SK-N-SH treated with all-trans-retinoic acid at 6 μM for 48 hours (cell line): ENCODE results near the gene LDLRAD2.

Source experiments
- ARNTL ChIP-seq: fragments of 450-650 bp; formaldehyde crosslinking; IDR thresholded peaks from 2 replicates; pipeline ENCODE4 v1.5.0; 2020; ENCODE audit warnings: low read depth, mild to moderate bottlenecking, moderate library complexity, borderline replicate concordance
- BACH2 ChIP-seq: fragments of 250-450 bp; sonication (Bioruptor Pico); IDR thresholded peaks from 2 replicates; pipeline ENCODE4 v1.9.0; 2021; ENCODE audit warnings: mild to moderate bottlenecking, borderline replicate concordance
- ESRRG ChIP-seq: fragments of 250-450 bp; sonication (Bioruptor Pico); IDR thresholded peaks from 2 replicates; pipeline ENCODE4 v1.6.1; 2021; ENCODE audit warnings: mild to moderate bottlenecking
- ISL1 ChIP-seq: fragments of 250-450 bp; sonication (Bioruptor Pico); IDR thresholded peaks from 2 replicates; pipeline ENCODE4 v2.1.2; 2022; ENCODE audit warnings: mild to moderate bottlenecking, moderate library complexity
- OSR1 ChIP-seq: fragments of 250-450 bp; sonication (Bioruptor Pico); IDR thresholded peaks from 2 replicates; pipeline ENCODE4 v1.8.0; 2022; ENCODE audit warnings: moderate library complexity, mild to moderate bottlenecking, inconsistent platforms
- PPARA ChIP-seq: fragments of 250-450 bp; sonication (Bioruptor Pico); IDR thresholded peaks from 2 replicates; pipeline ENCODE4 v1.5.0; 2020; ENCODE audit warnings: mild to moderate bottlenecking, borderline replicate concordance
- RARB ChIP-seq: fragments of 250-450 bp; sonication (Bioruptor Pico); IDR thresholded peaks from 2 replicates; pipeline ENCODE4 v1.8.0; 2021; ENCODE audit warnings: mild to moderate bottlenecking, moderate library complexity
- SNAI2 ChIP-seq: fragments of 250-450 bp; sonication (Bioruptor Pico); IDR thresholded peaks from 2 replicates; pipeline ENCODE4 v1.5.0; 2020; ENCODE audit warnings: mild to moderate bottlenecking, moderate library complexity
- ZFP3 ChIP-seq: fragments of 250-450 bp; sonication (Bioruptor Pico); IDR thresholded peaks from 2 replicates; pipeline ENCODE4 v1.5.0; 2020; ENCODE audit warnings: mild to moderate bottlenecking, moderate library complexity
- ZNF565 ChIP-seq: fragments of 450-650 bp; formaldehyde crosslinking; conservative IDR thresholded peaks from 2 replicates; pipeline ENCODE4 v1.5.0; 2020; ENCODE audit warnings: low read depth, mild to moderate bottlenecking, moderate library complexity
- ZNF70 ChIP-seq: fragments of 450-650 bp; formaldehyde crosslinking; IDR thresholded peaks from 2 replicates; pipeline ENCODE4 v1.5.0; 2020; ENCODE audit warnings: mild to moderate bottlenecking, moderate library complexity
- TF ChIP-seq, protein P1 (sequence below): fragments of 250-450 bp; sonication (Bioruptor Pico); IDR thresholded peaks from 2 replicates; pipeline ENCODE4 v1.8.0; 2020; ENCODE audit warnings: mild to moderate bottlenecking, moderate library complexity, borderline replicate concordance

DNA sequence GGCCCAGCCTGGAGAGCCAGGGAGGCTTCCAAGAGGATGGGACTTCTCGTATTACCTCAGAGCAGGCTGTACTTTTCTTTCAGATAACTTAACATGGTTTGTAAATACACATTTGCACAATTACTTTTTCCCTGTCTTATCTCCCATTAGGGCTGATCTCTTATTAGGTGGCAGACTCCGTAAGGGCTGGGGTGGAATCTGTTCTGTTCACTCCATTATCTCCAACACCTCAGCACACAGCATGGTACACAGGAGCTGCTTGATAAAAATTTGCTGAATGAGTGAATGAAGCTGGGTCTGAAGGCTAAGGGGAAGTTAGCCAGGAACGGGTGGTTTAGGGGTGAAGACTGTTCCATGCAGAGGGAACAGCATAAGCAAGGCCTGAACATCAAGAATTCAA, 48.9 kb downstream of the LDLRAD2 start:
- TF ChIP-seq, protein P1, sequence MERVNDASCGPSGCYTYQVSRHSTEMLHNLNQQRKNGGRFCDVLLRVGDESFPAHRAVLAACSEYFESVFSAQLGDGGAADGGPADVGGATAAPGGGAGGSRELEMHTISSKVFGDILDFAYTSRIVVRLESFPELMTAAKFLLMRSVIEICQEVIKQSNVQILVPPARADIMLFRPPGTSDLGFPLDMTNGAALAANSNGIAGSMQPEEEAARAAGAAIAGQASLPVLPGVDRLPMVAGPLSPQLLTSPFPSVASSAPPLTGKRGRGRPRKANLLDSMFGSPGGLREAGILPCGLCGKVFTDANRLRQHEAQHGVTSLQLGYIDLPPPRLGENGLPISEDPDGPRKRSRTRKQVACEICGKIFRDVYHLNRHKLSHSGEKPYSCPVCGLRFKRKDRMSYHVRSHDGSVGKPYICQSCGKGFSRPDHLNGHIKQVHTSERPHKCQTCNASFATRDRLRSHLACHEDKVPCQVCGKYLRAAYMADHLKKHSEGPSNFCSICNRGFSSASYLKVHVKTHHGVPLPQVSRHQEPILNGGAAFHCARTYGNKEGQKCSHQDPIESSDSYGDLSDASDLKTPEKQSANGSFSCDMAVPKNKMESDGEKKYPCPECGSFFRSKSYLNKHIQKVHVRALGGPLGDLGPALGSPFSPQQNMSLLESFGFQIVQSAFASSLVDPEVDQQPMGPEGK (CRISPR knock-in tag) = no peak
- no peak for TF ChIP-seq OSR1
- TF ChIP-seq SNAI2 (CRISPR knock-in tag) = no peak
- TF ChIP-seq RARB (CRISPR knock-in tag) = no peak
- TF ChIP-seq ISL1 = no peak
- TF ChIP-seq ARNTL = no peak
- no peak for TF ChIP-seq ZNF565 (CRISPR knock-in tag)
- TF ChIP-seq ESRRG = no peak
- no peak for TF ChIP-seq ZFP3 (CRISPR knock-in tag)
- TF ChIP-seq PPARA (CRISPR knock-in tag) = no peak
- TF ChIP-seq ZNF70 (CRISPR knock-in tag) = no peak
- no peak for TF ChIP-seq BACH2 (CRISPR knock-in tag)
